RWPE1 (cell line): ENCODE measurements around the gene CCBE1.

Experiments used
- CTCF ChIA-PET: fragments of 350-600 bp; sonication (Branson Sonifier 250); formaldehyde crosslinking; extraction: SDS; loops from one replicate; lab custom pipeline; 2021; lab: Yijun Ruan, JAX
- POLR2A ChIA-PET: fragments of 400-600 bp; formaldehyde crosslinking; extraction: SDS; loops from one replicate; lab custom pipeline; 2020; ENCODE audit warnings: antibody characterized with exemption; ENCODE audit not compliant: low non-redundant PET; lab: Yijun Ruan, JAX
- DNase-seq: peaks from one replicate; pipeline ENCODE4 v3.0.0; 2012; ENCODE audit warnings: low spot score
- H3K27ac ChIP-seq: fragments of 450-650 bp; 2 replicates; pipeline ENCODE4 v1.5.1; 2017
- TF ChIP-seq, protein P1 (sequence below): fragments of 450-650 bp; conservative IDR thresholded peaks from 2 replicates; pipeline ENCODE4 v1.5.1; 2017; ENCODE audit warnings: low read depth, mild to moderate bottlenecking

Gene CCBE1

DNA sequence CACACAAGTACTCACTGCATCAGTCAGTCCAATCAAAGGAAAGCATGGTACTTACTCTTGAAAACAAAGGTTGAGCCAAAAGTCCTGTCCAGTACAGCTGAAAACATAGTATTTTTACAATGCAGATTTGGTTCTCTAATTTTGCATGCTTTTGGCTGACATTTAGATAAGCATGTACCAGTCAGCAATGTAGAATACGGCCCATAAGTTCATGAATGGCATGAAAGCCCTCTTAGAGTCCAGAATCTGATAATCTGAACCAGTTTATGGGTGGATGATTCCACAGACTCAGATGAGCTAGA is 90.2 kb downstream of the CCBE1 start:
- ChIA-PET CTCF (no interaction called here), POLR2A (no interaction called here)
- no peak overlapping the region for H3K27ac ChIP-seq
- no peak for DNase-seq
- TF ChIP-seq, protein P1, sequence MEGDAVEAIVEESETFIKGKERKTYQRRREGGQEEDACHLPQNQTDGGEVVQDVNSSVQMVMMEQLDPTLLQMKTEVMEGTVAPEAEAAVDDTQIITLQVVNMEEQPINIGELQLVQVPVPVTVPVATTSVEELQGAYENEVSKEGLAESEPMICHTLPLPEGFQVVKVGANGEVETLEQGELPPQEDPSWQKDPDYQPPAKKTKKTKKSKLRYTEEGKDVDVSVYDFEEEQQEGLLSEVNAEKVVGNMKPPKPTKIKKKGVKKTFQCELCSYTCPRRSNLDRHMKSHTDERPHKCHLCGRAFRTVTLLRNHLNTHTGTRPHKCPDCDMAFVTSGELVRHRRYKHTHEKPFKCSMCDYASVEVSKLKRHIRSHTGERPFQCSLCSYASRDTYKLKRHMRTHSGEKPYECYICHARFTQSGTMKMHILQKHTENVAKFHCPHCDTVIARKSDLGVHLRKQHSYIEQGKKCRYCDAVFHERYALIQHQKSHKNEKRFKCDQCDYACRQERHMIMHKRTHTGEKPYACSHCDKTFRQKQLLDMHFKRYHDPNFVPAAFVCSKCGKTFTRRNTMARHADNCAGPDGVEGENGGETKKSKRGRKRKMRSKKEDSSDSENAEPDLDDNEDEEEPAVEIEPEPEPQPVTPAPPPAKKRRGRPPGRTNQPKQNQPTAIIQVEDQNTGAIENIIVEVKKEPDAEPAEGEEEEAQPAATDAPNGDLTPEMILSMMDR: no peak

DNA sequence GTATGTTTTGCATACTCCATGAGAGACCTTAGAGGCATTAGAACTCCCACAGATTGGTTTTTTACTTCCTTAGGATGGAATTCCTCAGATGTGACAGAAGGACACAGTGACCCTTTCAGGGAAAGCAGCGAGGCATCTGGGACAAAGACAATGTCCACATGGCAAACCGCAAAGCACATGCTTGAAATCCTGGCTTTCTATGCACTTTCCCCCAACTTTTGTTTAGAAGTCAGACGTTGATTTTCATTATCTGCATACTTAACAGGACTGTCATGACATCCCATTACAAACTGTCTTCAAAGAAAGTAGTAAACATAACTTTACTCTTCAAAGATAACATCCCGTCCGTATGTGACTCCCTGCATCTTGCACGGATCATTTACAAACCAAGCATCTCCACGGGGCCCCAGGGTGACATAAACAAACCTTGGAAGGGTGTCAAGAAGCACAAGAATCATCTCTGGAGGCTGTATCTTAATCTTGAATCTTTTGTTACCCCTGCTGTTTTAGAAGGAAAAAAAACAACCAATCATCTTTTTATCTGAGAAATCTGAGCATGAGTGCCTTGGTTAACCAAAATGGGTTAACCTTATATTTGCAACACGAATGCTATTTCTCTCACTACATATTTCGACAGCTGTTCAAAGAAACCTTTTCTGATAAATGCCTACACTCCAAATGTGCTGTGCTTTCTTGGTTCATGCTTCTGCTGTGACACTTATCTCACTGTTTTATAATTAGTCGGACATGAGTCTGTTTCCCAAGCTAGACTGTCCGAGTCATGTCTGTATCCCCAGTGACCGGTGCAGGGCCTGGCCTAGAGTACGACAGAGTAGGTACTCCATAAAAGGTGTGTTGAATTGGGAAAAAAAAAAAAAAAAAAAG is 90.8 kb downstream of the CCBE1 start:
- POLR2A ChIA-PET: no interaction called here
- CTCF ChIA-PET: no interaction called here
- H3K27ac ChIP-seq: no peak overlapping the region
- DNase-seq: no peak
- TF ChIP-seq, protein P1: no peak

DNA sequence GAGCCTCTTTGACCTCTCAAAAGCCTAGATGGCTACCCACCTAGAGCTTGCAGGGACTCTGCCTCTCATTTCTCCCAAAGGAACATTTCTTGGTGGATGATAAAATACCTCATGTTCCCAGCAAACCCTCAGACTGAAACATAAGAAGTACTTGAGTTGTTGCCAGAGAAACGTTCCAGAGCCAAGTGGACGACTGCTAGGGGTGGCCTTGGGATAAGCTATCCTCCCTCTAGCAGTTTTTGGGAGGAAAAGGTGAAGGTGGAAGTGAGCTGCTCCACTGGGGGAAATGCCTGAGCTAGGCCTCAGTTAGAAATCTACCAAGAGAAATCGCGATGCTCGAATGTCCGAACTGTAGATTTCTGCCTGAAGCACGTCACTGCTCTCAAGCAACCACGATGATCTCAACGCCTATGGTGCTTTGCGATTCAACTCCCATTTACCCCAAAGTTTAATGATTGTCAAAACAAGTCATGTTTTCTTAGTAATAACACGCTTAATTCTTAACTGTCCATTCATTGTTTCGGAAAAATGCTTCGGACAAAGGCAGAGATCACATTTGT is 91.5 kb downstream of the CCBE1 start:
- POLR2A ChIA-PET: no interaction called here
- DNase-seq: no peak
- TF ChIP-seq, protein P1: no peak
- CTCF ChIA-PET: no interaction called here
- H3K27ac ChIP-seq: no peak overlapping the region

DNA sequence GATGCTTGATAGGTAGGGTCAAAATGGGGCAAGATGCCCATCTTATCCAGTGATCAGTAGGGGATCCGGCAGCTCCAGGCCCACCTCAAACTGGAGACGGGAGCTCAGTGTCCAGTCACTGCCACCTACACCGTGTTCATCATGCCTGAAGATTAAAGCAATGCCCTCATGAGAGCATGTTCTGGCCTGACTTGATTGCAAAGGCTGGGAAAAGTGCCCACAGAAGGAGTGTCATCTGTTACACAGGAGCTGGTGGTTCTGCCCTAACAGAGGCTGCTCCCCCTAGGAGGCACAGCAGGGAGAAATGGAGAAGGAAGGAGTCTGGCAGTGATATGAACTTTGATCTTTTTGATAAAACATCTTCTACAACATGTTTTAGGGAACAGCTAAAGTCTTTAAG is 92.3 kb downstream of the CCBE1 start:
- ChIA-PET POLR2A (no interaction called here), CTCF (no interaction called here)
- no peak overlapping the region for H3K27ac ChIP-seq
- TF ChIP-seq, protein P1: no peak
- DNase-seq: peak; percentile 48

DNA sequence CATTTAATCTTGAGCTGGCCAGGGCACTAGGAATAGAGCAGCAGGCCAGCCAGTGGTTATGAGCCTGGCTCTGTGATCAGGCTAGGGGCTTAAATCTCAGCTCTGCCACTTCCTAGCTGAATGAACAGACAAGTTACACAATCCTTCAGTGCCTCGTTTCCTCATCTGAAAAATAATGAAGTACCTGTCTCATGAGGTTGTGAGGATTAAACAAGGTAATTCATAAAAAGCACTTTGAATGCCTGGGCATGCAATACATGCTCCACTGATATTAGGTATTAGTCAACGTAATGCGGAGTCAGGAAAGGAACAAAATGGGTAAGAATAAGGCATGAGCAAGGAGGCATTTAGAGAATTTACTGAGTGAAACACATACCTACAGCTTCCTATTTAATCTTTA is 100.2 kb downstream of the CCBE1 start:
- TF ChIP-seq, protein P1: no peak
- CTCF ChIA-PET: no interaction called here
- no peak overlapping the region for H3K27ac ChIP-seq
- no peak for DNase-seq
- POLR2A ChIA-PET: no interaction called here

DNA sequence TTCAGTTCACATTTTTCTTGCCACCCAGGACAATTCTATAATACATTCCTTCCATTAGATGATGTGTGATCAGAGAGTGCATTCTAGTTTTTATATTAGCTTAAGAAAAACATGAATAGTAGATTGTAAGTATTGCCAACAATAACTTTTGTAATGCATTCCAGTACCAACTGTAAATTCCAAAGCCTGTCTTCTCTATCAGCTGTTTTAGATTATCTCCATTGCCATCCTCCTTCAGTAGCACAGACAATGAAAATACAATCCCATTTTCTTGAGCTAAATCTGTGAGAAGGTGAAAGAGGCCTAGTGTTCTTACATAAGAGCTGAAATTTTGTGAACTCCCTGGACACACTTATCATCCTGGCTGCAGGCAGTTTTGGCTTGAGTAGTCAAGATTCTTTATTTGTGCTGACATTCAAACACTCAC is 103.9 kb downstream of the CCBE1 start:
- DNase-seq: no peak
- CTCF ChIA-PET: interaction anchor here (0.5 kb wide), 1 partner anchor 8 kb away, joined by 3 read pairs; no protein-coding TSS in a partner anchor
- H3K27ac ChIP-seq: no peak overlapping the region
- POLR2A ChIA-PET: no interaction called here
- TF ChIP-seq, protein P1: no peak
